ENCODE measurements around the gene TPO.
"Not testable (repeated sequence)": the region's sequence is repeated elsewhere in the genome, so short reads cannot be mapped to it uniquely, and the experiment has no call there.

Gene TPO

DNA sequence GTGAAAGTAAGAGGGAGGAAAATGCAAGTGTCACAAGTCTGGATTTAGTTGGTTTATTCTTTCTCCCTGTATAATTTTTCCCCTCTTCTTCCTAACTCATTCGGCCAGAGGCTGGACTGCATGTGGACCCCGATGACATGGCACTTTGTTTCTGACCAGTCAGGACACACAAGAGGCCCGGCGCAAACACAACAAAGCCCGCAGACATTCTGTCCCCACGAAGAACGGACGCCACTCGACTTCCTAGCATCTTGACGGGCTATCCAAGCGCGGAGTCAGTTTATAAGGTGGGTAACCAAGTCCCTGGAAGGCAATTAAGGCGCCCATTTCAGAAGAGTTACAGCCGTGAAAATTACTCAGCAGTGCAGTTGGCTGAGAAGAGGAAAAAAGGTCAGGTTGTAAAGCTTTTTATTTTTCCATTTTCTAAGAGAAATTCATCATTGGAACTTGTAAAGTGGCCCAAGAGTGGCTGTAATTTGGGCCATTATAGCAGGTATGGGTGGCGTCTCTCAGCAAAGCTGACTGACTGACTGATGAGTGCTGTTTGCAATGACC lies at the start of gene TPO:
TSS of gene TPO (plus strand) at position 308 of the 555 bp plus-strand sequence. CDS start 946 bp downstream, outside the sequence.
- DNase-seq: no peak

DNA sequence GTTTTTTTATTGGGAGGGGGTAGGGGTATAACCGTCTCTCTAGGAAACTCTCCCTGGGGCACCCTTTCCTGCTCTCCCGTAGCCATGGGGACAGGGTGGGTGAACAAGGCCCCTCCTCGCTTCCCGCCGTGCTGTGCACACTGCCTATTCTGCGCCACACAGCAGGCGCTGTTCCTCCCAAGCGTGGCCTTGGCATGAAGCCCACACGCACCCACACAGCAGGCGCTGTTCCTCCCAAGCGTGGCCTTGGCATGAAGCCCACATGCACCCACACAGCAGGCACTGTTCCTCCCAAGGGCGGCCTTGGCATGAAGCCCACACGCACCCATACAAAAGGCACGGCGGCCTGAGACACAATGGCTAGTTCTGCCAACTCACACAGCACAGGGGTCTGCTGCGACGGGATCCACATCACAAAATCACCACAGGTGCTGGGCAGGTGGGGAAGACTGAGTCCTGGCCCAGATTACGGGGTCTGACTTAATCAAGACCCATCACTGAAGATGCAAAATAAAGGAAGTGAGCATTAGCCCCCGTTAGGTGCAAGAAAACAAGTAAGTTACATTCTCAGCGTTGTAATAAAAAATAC lies 46.6 kb upstream of the TPO start:
- no peak for DNase-seq

DNA sequence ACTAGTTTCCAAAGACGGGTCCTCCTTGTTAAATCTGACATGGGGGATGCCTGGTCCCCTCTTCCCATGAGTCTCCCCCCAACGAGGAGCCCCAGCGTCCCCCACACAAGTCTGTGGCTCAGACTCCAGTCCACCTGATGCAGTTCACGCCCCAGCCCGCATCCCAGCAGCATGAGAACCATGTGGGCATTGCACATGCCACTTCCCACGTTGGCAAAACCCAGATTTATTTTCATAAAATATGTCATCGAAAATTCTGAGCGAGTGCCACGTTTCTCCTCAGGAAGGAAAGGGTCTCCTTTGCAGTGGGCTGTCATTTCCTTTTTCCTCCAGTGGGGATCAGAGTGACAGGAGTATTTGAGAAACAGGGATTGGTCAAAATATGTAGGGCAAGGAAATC lies 45.7 kb upstream of the TPO start:
- no peak for DNase-seq

DNA sequence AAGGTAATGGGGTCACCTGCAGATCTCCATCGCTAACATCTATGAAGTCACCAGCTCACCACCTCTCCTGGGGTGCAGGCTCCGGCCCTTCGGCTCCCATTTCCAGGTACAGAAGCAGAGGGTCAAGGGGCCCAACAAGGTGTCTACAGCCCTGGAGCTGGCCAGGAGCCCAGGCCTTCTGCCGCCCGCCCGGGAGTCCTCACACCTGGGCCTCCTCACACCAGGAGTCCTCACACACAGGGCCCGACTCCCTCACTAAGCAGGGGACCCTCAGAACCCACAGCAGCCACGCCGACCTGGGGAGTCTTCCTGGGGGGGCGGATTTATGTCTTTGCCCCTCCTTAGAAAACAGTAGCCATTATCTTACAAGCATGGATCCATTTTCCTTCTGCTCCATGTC lies 43.4 kb upstream of the TPO start:
- DNase-seq: no peak

DNA sequence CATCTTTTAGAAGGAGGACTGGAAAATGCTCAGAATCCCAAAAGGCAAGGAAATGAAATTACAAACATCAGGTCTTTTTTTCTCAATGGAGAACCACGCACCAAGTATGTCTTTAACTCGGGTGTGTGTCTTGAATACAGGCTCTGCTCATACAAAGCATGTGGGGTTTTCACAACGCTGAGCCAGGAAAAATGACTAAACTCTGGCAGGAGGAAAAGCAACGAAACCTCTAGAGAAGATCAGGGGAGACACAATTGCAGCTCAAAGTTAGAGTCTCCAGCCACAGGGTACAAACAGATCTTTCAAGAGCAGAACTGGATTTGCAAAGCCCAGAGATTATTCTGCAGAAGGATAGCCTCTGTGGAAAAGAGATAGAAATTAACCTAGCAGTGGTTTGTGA lies 42.8 kb upstream of the TPO start:
- DNase-seq: no peak

DNA sequence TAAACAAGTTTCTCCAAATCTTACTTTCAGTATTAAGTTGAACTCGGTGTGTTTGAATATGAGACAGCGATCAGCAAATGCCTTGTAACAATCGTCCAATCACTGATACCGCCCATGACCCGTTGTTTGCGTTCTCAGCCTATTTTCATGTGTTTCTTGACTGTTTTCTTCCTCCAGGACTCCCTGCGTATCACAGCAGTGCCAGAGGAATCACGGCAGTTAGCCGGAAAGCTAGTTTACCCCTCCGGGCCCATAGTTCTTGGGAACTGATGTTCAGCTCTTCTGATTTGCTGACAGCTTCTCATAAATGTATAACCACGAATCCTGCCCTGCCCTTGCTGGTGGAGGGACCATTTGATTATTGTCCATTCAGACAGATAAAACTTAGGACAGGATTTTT lies 42.2 kb upstream of the TPO start:
- no peak for DNase-seq

DNA sequence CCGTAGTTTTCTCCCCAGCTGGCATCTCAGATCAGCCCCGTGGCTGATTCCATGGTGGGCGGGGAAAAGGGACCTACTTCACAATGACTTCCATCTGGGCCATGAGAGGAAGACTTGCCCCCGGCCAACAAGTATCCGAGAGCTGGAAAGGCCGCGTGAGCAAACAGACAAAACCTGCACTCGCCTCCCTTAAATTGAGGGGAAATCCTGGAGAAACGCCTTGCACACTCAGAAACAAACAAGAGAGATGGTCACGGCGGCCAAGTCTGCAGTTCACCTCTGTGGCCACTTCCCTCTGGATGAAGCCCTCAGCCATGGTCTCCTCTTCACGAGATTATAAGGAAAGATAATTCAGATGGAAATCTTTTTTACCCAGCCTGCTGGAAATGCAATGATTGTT lies 39.4 kb upstream of the TPO start:
- DNase-seq: no peak

DNA sequence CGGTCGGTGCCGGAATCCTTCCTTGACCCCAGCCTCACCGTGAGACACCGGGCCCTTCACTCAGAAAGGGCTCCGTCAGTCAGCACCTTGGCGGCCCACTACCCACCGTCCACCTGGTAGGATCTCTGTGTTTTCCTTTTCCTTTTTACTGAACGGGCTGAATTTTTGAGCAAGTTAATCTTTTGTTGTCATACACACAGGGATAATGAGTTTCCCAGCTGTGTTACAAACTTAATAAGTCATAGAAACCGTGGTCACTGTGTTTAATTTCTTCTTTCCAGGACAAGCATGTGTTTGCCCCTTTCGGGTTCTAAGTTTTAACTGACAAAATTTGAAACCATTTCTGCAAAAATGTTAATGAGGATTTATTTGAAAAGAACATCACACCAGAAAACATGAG lies 39.0 kb upstream of the TPO start:
- DNase-seq: no peak

DNA sequence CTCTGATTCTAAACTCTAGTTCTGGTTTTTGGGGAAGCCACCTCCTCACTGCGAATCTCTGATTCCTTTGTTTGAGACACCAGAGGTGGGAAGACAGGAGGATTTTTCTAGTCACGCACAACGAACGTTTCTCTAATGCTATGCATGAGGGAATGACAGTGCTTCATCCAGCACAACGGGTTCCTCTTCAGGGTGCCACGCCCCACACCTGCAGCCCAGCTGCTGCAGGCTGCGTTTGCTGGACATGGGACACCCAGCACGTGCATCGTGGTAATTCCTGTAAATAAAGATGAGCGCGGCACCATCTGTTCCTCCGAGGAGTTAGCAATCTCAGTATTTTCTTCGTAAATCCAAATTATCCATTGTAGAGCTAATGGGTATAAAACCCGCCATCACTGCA lies 37.5 kb upstream of the TPO start:
- DNase-seq: no peak

DNA sequence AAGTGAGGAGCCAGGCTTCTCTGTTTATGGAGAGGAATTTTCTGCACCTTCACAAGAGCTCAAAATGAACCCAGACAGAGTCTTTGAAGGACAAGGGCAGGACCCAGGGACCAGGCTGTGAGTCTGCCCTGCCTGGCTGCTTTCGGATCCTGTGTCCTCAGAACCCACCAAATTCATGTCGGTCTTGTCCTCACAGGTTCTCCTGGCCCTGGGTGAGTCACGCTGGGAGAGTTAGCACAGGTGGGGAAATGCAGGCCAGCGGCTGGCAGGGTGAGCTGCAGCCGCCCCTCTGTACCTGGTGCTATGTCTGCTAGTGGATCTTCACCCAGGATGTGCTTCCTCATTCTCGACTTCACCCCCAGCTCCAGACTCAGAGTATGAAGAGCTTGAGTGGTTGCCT lies 35.8 kb upstream of the TPO start:
- no peak for DNase-seq

DNA sequence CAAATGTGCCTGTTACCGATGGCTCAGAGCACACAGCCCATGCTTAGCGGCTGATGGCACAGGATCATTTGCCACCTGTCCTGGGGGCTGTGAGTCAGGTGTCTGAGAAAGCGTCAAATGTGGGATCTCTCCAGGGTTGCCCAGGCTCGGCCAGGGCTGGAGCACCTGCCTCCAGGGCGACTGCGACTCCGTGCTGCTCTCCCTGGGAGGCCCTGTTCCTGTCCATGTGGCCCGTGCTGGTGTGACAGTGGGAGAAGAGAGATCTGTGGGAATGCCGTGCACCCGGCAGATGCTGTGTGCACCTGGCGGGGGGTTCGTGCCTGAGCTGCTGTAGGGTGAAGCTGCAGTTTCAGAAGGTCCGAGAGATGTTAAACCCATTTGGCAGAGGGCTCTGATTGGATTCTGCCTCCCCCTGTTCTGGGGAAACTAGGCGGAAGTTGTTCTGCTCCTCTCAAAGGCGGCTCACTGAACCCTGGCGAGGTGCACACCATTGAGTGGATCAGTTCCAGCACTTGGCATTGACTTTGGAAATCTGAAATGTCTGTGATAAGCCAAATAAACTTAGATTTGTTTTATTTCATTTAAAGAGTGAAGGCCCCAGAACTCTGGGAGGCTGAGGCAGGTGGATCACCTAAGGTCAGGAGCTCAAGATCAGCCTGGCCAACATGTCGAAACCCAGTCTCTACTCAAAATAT lies 34.7 kb upstream of the TPO start:
- no peak for DNase-seq

DNA sequence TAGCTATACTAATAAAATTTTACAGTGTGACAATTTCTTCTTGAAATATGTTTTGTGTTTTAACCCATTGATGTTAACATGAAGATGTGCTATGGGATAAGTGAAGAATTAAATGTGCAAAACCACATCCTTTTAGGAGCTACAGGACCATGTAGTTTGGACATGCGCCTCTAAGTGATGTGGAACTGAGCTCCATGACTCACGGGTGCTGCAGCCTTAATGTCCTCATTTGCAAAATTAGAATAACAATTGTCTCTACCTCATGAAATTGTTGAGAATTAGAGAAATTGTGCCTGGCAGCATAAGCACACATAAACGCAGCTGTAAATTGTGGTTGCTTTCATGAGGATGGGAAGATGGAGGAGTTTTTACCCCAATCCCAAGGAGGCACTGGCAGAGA lies 31.6 kb upstream of the TPO start:
- DNase-seq: no peak

DNA sequence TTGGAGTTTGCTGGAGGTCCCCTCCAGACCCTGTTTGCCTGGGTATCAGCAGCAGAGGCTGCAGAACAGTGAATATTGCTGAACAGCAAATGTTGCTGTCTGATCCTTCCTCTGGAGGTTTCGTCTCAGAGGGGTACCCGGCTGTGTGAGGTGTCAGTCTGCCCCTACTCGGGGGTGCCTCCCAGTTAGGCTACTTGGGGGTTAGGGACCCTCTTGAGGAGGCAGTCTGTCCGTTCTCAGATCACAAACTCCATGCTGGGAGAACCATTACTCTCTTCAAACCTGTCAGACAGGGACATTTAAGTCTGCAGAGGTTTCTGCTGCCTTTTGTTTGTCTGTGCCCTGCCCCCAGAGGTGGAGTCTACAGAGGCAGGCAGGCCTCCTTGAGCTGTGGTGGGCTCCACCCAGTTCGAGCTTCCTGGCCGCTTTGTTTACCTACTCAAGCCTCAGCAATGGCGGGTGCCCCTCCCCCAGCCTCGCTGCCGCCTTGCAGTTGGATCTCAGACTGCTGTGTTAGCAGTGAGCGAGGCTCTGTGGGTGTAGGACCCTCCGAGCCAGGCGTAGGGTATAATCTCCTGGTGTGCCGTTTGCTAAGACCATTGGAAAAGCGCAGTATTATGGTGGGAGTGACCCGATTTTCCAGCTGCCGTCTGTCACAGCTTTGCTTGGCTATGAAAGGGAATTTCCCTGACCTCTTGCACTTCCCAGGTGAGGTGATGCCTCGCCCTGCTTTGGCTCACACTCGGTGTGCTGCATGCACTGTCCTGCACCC lies 25.1 kb upstream of the TPO start:
- not testable (repeated sequence) for DNase-seq

DNA sequence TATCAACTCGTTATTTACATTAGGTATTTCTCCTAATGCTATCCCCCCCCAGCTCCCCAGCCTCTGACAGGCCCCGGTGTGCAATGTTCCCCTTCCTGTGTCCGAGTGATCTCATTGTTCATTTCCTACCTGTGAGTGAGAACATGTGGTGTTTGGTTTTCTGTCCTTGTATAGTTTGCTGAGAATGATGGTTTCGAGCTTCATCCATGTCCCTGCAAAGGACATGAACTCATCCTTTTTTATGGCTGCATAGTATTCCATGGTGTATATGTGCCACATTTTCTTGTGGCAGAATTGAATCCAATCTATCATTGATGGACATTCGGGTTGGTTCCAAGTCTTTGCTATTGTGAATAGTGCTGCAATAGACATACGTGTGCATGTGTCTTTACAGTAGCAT lies 23.1 kb upstream of the TPO start:
- DNase-seq: not testable (repeated sequence)

DNA sequence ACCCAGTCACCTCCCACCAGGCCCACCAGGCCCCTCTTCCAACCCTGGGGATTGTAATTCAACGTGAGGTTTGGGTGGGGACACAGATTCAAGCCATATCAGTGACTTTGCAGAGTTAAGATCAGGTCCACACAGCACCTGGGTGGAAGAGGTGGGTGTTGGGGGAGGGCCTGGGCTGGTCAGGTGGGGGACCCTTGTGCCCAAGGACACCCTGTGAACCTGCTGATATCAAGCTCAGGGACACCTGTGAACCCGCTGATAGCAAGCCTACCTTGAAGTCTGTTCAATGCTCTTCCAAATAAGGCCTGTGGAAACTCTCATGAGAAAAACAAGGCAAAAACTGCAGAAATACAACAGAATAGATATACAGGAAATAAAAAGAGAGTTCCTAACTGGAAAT lies 19.9 kb upstream of the TPO start:
- no peak for DNase-seq

DNA sequence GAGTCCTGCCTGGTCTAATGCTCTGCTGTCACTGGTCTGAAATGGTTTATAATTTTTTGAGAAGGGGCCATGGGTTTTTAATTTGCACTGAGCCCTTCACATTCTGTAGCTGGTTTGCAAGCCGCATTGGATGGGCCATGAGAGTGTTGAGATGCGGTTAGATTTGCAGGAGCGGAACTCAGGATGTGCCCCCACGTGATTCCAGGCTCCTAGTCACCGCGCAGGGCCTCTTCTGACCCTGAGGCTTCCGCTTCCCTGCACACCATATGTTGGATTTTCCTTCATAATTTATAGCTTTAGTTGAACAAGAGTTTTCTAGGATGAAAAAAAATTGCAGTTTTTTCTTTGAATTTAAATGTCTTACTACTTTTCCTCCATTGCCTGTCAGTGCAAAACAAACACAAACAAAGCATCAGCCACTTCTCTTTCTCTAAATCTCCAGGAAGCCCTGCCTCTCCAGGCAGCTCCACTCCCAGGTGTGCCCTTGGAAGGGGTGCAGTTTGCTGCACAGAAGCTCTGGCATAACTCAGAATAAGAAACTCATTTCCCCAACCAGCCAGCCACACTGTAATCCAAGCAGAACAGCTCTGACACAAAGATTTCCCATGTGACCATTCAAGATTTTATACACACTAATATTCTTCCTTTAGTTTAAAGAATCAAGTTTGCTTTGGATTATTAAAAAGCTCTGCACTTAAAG lies 18.4 kb upstream of the TPO start:
- no peak for DNase-seq

DNA sequence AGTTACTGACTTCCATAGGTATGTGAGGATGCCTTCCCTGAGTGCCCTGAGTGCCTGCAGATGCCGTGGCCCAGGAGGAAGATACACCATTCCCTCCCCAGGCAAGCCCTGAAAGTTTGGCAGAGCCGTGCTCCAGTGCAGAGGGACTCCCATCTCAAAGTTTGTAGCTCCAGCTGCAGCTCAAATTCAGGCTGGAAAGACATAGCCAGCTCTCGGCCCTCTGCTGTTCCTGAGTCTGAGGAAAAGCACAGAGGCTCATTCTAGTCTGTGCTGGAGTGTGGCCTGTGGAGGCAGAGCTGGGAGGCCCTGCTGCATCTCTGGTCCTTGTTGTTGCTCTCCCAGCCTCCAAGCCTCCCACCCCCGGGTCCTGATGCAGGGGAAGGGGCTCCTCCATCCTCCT lies 15.9 kb upstream of the TPO start:
- no peak for DNase-seq

DNA sequence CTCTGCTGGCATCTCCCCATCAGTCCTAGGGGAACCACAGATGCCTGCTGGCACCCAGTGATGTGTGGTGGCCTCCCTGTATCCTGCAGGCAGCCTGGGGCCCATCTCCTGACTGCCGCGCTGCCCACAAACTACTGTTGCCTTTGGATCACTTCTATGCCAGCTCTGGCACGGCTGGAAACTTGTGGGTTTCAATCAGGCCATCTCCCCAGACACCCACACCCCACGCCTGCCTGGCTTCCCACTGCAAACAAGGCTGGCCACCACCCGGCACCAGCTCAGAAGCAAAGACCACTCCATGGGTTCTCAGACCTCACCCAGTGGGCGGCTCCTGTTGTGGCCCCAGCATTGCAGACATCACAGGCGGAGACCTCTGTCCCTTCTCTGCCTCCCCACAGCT lies 15.1 kb upstream of the TPO start:
- no peak for DNase-seq

DNA sequence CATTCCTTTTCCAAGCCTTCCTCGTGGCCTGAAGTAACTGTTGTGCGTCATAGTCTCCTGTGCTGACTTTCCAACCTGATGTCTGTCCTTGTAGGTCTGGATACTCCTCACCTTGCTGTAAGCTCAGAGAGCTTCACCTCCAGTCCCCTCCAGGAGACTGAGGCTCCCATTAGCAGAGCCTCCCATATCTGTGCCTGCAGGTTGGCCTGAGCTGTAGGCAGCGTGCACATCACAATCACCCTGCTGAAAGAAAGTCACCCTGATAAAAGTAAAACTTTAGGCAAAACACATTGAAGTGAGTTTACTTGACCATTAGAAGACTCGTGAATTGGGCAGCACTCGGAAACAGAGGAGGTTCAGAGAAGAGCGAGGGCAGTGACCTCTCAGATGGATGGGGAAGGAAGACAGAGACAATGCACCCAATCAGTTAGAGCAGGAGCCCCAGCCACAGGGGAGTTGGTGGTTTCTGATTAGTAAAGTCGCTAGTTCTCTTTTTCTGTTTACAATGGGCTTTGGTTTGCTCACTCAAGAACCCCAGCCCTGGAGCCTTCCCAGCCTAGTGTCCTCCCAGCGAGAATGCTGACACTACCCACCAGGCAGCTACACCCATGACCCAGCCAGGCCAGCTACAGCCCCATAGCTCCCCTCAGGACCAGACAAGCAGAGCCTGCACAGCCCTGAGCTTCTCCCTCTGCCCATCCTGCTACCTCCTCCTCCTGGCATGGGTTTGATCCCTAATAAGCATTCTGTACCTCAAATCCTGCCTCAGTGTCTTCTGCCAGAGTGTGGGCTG lies 12.1 kb upstream of the TPO start:
- DNase-seq: no peak

DNA sequence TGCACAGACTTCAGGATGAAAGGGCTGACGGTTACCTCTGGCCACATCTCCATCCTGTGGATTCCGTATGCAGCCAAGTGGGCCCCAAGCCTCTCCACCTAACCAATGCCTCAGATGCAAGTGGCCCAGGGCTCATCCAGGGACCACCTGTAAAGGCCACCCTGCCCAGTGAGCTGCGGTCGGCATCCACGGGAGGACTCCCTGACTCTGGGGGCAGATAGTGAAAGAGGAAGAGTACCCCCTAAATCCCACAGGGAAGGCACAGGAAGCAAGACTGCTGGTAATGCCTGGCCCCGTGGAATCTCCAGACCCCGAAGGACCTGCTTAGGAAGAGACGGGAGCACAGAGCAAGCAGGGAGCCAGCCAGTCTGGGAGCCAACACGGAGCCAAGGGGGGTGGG lies 11.2 kb upstream of the TPO start:
- DNase-seq: no peak

DNA sequence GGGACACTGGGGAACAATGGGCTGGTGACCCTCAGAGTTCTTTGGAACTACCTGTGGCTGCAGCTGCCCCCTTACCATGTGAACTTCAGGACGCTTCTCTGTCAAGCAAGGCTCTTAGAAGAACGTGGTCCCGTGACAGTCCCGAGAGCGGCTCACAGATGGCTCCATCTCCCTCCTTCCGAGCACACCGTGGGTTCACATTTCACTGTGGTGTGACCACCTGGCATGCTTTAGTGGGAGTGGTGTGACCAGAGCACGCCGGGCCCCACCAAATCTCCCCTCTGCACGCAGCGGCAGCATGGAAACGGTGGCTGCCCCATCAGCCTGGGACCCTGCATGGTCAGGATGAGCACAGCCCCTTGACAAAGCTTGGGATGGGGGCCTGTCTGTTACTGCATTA lies 9.7 kb upstream of the TPO start:
- DNase-seq: no peak

DNA sequence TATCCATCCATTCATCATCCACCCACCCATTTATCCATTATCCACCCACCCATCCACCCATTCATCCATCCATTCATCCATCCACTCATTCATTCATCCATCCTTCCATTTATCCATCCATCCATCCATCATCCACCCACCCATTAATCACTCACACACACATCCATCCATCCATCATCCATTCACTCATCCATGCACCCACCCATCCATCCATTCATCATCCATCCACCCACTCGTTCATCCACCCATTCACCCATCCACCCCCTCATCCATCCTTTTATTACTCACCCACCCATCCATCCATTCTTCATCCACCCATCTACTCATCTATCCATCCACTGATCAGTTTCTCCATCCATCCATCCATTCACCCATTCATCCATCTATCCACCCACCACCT lies 8.1 kb upstream of the TPO start:
- no peak for DNase-seq

DNA sequence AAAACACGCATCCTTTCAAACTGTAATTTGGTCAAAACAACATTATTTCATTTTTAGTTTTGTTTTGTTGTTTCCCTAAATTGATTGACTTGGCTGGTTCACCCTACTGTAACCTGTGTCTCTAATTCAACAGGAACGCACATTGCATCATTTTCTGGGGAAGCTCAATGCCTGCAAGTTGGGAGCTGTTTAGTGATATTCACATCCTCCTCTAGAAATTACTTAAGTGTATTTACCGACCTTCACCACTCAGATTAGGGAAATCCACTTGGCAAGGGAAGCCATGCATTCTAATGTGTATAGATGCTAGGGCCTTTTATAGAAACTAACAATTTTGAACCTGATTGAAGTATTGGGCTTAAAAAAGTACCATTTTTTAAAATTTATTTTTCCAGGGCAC lies 7.3 kb upstream of the TPO start:
- DNase-seq: no peak
